SU-DHL-6 (cell line): ENCODE results near the gene BMERB1.

Source experiments
- H2AFZ ChIP-seq: fragments of 200-600 bp; sonication (generic); 2 replicates; pipeline ENCODE4 v1.6.1; 2014; ENCODE audit warnings: low read depth, mild to moderate bottlenecking, moderate library complexity, mixed read lengths, antibody characterized with exemption, low read length; ENCODE audit not compliant: severe bottlenecking
- H3F3A ChIP-seq: fragments of 200-600 bp; shearing (Covaris generic); 2 replicates; pipeline ENCODE4 v1.6.0; 2016; ENCODE audit warnings: antibody characterized with exemption, mild to moderate bottlenecking; ENCODE audit not compliant: insufficient read depth
- H3K27ac ChIP-seq: fragments of 200-600 bp; sonication (generic); 2 replicates; pipeline ENCODE4 v1.5.1; 2016; ENCODE audit warnings: low read depth, mild to moderate bottlenecking, low read length, moderate library complexity, mixed read lengths
- H3K27me3 ChIP-seq: fragments of 200-600 bp; sonication (generic), shearing (Covaris generic); 2 replicates; pipeline ENCODE4 v1.6.0; 2014; ENCODE audit warnings: mild to moderate bottlenecking, low read length
- H3K36me3 ChIP-seq: fragments of 200-600 bp; sonication (generic); 2 replicates; pipeline ENCODE4 v1.6.1; 2014; ENCODE audit warnings: mild to moderate bottlenecking, low read length, mixed read lengths
- H3K4me2 ChIP-seq: fragments of 300-600, 200-600 bp; shearing (Covaris generic), sonication (generic); 2 replicates; pipeline ENCODE4 v1.6.0; 2014; ENCODE audit warnings: low read length, low read depth, mild to moderate bottlenecking; ENCODE audit not compliant: poor library complexity, severe bottlenecking
- H3K4me3 ChIP-seq: fragments of 200-600 bp; sonication (generic); 2 replicates; pipeline ENCODE4 v1.5.1; 2014; ENCODE audit warnings: antibody characterized with exemption, low read length, mild to moderate bottlenecking, mixed read lengths; ENCODE audit not compliant: insufficient read depth, poor library complexity, severe bottlenecking
- H3K79me2 ChIP-seq: fragments of 200-600 bp; sonication (generic); 2 replicates; pipeline ENCODE4 v1.6.1; 2014; ENCODE audit warnings: mild to moderate bottlenecking, low read length, moderate library complexity; ENCODE audit not compliant: insufficient read depth
- H3K9ac ChIP-seq: fragments of 200-600 bp; sonication (generic); 2 replicates; pipeline ENCODE4 v1.7.0; 2014; ENCODE audit warnings: mild to moderate bottlenecking, low read length
- H3K9me2 ChIP-seq: fragments of 200-600 bp; sonication (generic); replicated peaks from 2 replicates; pipeline ENCODE4 v1.6.1; 2014; ENCODE audit warnings: low read length; ENCODE audit not compliant: insufficient read depth
- H3K9me3 ChIP-seq: fragments of 200-600 bp; sonication (generic); 2 replicates; pipeline ENCODE4 v1.6.1; 2014; ENCODE audit warnings: low read length, mixed read lengths; ENCODE audit not compliant: insufficient read depth
- H4K20me1 ChIP-seq: fragments of 200-600 bp; sonication (generic); 2 replicates; pipeline ENCODE4 v1.6.1; 2014; ENCODE audit warnings: low read depth, mild to moderate bottlenecking, antibody characterized with exemption, low read length, moderate library complexity, mixed read lengths
- CTCF ChIP-seq: fragments of 200-600 bp; sonication (generic); IDR thresholded peaks from one replicate; pipeline ENCODE4 v1.5.1; 2017; ENCODE audit warnings: antibody characterized with exemption, mild to moderate bottlenecking, low read length, moderate library complexity; ENCODE audit not compliant: insufficient read depth, poor library complexity, severe bottlenecking
- EZH2phosphoT487 ChIP-seq: fragments of 200-600 bp; sonication (generic), shearing (Covaris generic); conservative IDR thresholded peaks from 2 replicates; pipeline ENCODE4 v1.6.1; 2018; ENCODE audit warnings: mild to moderate bottlenecking, antibody characterized with exemption, low read length, moderate library complexity, mixed read lengths

The BMERB1 gene

GRCh38 chr16:15618392-15618791, 184.0 kb downstream of the BMERB1 start:
- Histone ChIP-seq H4K20me1 (no peaks in the 10 kb centered on the region), H3K4me3 (no peak overlapping the region), H2AFZ (no peak overlapping the region), H3K4me2 (no peak overlapping the region), H3K9me2 (no peaks in the 10 kb centered on the region), H3K36me3 (peaks cover 27% of the 10 kb centered on the region), H3K79me2 (no peaks in the 10 kb centered on the region), H3K9ac (no peak overlapping the region), H3K27me3 (no peaks in the 10 kb centered on the region), H3K27ac (no peak overlapping the region), H3F3A (no peaks in the 10 kb centered on the region), H3K9me3 (no peaks in the 10 kb centered on the region)
- no peak for TF ChIP-seq CTCF
- no peak for TF ChIP-seq EZH2phosphoT487

- no peaks in the 10 kb centered on the region for H3K79me2 ChIP-seq
- H3K27ac ChIP-seq: no peak overlapping the region
- H4K20me1 ChIP-seq: no peaks in the 10 kb centered on the region
- TF ChIP-seq EZH2phosphoT487 (no peak), CTCF (no peak)
- H3K9ac ChIP-seq: no peak overlapping the region
- no peaks in the 10 kb centered on the region for H3F3A ChIP-seq
- H2AFZ ChIP-seq: no peak overlapping the region
- H3K4me2 ChIP-seq: no peak overlapping the region
- no peaks in the 10 kb centered on the region for H3K27me3 ChIP-seq
- H3K9me2 ChIP-seq: no peaks in the 10 kb centered on the region
- peaks cover 42% of the 10 kb centered on the region for H3K36me3 ChIP-seq
- no peak overlapping the region for H3K4me3 ChIP-seq
- H3K9me3 ChIP-seq: no peaks in the 10 kb centered on the region
Observed at GRCh38 chr16:15620611-15621195, 186.3 kb downstream of the BMERB1 start.

- Histone ChIP-seq H3K4me3 (no peak overlapping the region), H3K27ac (no peak overlapping the region), H3K9me3 (no peaks in the 10 kb centered on the region), H3F3A (no peaks in the 10 kb centered on the region), H3K36me3 (peaks cover 45% of the 10 kb centered on the region), H3K9me2 (no peaks in the 10 kb centered on the region), H2AFZ (no peak overlapping the region), H3K9ac (no peak overlapping the region), H3K4me2 (no peak overlapping the region), H3K79me2 (no peaks in the 10 kb centered on the region), H4K20me1 (no peaks in the 10 kb centered on the region), H3K27me3 (no peaks in the 10 kb centered on the region)
- TF ChIP-seq CTCF (no peak), EZH2phosphoT487 (no peak)
Observed at GRCh38 chr16:15621456-15621855, 187.1 kb downstream of the BMERB1 start.

GRCh38 chr16:15621889-15622288, 187.5 kb downstream of the BMERB1 start:
- no peaks in the 10 kb centered on the region for H3K79me2 ChIP-seq

More at GRCh38 chr16:15621889-15622288, 187.5 kb downstream of the BMERB1 start:
- H3K9me2 ChIP-seq: no peaks in the 10 kb centered on the region
- H3K4me2 ChIP-seq: no peak overlapping the region
- no peak for TF ChIP-seq CTCF
- no peak for TF ChIP-seq EZH2phosphoT487
- H4K20me1 ChIP-seq: no peaks in the 10 kb centered on the region
- H2AFZ ChIP-seq: no peak overlapping the region
- peaks cover 43% of the 10 kb centered on the region for H3K36me3 ChIP-seq
- no peaks in the 10 kb centered on the region for H3K27me3 ChIP-seq
- no peaks in the 10 kb centered on the region for H3F3A ChIP-seq
- H3K4me3 ChIP-seq: no peak overlapping the region
- no peaks in the 10 kb centered on the region for H3K9me3 ChIP-seq
- no peak overlapping the region for H3K27ac ChIP-seq
- no peak overlapping the region for H3K9ac ChIP-seq
